Sigmoid colon (tissue), 4 donors: ENCODE data around the gene OR1A1.

Experiments
- EP300 ChIP-seq, 4 donors: sonication (generic); formaldehyde crosslinking; IDR thresholded peaks; one replicate each; pipeline ENCODE4 v1.6.1; 2017; ENCODE audit warnings: antibody characterized with exemption in 4 of 4
- POLR2A ChIP-seq, 2 donors: fragments of 450-650 bp; IDR thresholded peaks; one replicate each; pipeline ENCODE4 v1.6.1; 2016; ENCODE audit warnings: antibody characterized with exemption in 2 of 2, mild to moderate bottlenecking in 2 of 2, moderate library complexity in 2 of 2
- POLR2AphosphoS5 ChIP-seq, 4 donors: sonication (generic); formaldehyde crosslinking; IDR thresholded peaks; one replicate each; pipeline ENCODE4 v1.6.1; 2017; ENCODE audit warnings: antibody characterized with exemption in 4 of 4
- TF ChIP-seq, protein P1 (sequence below), 4 experiments: fragments of 450-650 bp in 3 of 4; fragments of 200-600 bp in 1 of 4; IDR thresholded peaks; one replicate each; pipeline ENCODE4 v1.5.1; 2016 to 2019; ENCODE audit warnings: antibody characterized with exemption in 4 of 4, mild to moderate bottlenecking in 3 of 4, moderate library complexity in 2 of 4

DNA sequence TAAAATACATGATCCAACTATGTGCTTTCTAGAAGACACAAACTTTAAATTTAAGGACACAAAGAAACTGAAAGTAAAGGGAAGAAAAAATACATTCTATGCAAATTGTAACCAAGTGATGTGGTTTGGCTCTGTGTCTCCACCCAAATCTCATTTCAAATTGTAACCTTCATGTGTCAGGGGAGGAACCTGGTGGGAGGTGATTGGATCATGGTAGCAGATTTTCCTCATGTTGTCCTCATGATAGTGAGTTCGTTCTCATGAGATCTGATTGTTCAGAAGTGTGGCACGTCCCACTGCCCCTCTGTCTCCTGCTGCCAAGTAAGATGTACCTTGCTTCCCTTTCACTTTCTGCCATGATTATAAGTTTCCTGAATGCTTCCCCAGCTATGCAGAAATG lies 15.0 kb downstream of the OR1A1 start:
- TF ChIP-seq POLR2AphosphoS5 (IDR thresholded peaks at IDR 0.05) (no peak), POLR2A (IDR thresholded peaks at IDR 0.05) (no peak), EP300 (IDR thresholded peaks at IDR 0.05) (no peak)
- TF ChIP-seq, protein P1, sequence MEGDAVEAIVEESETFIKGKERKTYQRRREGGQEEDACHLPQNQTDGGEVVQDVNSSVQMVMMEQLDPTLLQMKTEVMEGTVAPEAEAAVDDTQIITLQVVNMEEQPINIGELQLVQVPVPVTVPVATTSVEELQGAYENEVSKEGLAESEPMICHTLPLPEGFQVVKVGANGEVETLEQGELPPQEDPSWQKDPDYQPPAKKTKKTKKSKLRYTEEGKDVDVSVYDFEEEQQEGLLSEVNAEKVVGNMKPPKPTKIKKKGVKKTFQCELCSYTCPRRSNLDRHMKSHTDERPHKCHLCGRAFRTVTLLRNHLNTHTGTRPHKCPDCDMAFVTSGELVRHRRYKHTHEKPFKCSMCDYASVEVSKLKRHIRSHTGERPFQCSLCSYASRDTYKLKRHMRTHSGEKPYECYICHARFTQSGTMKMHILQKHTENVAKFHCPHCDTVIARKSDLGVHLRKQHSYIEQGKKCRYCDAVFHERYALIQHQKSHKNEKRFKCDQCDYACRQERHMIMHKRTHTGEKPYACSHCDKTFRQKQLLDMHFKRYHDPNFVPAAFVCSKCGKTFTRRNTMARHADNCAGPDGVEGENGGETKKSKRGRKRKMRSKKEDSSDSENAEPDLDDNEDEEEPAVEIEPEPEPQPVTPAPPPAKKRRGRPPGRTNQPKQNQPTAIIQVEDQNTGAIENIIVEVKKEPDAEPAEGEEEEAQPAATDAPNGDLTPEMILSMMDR (IDR thresholded peaks at IDR 0.05): no peak
